ENCODE data around the gene OR8B8.
"Not testable (repeated sequence)": the region's sequence is repeated elsewhere in the genome, so short reads cannot be mapped to it uniquely, and the experiment has no call there.

OR8B8 gene

DNA sequence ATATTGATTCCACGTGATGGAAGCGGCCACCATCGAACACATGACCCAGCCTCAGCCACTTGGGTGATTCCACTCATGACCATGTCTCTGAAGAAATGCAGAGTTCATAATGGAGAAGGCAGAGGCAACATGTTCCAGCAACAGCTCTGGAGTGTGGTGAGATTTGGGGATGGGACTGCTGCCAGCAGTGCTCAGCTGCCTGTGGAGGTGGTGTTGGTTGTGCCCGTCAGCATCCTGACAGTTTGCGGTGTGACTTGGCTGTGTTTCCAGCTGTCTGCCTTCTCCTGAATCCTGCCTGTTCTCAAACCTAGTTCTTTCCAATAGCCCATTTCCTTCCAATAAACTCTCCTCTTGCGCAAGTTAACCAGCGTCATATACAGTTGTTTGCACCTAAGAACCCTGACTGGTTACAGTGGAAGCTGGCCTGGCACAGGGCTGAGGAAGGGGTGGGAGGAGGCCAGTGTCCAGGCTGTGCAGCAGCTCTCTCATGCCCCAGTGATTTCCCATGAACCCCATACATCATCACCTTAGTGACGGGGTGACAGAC is 22.0 kb upstream of the OR8B8 start:
- TF ChIP-seq, protein P1, sequence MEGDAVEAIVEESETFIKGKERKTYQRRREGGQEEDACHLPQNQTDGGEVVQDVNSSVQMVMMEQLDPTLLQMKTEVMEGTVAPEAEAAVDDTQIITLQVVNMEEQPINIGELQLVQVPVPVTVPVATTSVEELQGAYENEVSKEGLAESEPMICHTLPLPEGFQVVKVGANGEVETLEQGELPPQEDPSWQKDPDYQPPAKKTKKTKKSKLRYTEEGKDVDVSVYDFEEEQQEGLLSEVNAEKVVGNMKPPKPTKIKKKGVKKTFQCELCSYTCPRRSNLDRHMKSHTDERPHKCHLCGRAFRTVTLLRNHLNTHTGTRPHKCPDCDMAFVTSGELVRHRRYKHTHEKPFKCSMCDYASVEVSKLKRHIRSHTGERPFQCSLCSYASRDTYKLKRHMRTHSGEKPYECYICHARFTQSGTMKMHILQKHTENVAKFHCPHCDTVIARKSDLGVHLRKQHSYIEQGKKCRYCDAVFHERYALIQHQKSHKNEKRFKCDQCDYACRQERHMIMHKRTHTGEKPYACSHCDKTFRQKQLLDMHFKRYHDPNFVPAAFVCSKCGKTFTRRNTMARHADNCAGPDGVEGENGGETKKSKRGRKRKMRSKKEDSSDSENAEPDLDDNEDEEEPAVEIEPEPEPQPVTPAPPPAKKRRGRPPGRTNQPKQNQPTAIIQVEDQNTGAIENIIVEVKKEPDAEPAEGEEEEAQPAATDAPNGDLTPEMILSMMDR (IDR thresholded peaks at IDR 0.05; ENCODE audit: extremely low read depth, insufficient read depth, missing control alignments) = no peak
- DNase-seq (ENCODE audit: low spot score) = no peak
- in situ Hi-C loops (cut with MboI; ENCODE audit: low pct_unique_long_range_greater_than_20kb, low sequenced_read_pairs, unreplicated experiment) = no loop called here

DNA sequence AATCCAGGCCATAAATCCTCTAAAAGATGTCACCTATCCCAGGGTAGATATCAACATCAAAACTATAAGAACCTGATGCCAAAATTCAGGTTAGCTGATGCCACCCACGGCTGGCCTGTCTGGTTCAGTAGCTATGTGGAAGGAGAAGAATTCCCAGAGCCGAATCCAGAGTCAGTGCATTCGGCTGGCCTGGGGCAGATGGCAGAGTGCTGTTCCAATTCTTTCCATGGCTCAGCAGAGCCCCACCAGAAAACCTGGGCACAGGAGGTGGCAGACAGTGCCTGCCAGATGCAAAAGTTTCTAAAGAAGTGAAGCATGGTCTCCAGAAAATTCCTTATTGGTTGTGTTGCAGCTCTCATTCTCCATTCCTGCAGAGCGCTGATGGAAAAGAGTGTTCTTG is 19.9 kb upstream of the OR8B8 start:
- TF ChIP-seq, protein P1 (IDR thresholded peaks at IDR 0.05; ENCODE audit: extremely low read depth, insufficient read depth, missing control alignments) = no peak
- in situ Hi-C loops (cut with MboI; ENCODE audit: low pct_unique_long_range_greater_than_20kb, low sequenced_read_pairs, unreplicated experiment) = no loop called here
- DNase-seq (ENCODE audit: low spot score) = no peak

DNA sequence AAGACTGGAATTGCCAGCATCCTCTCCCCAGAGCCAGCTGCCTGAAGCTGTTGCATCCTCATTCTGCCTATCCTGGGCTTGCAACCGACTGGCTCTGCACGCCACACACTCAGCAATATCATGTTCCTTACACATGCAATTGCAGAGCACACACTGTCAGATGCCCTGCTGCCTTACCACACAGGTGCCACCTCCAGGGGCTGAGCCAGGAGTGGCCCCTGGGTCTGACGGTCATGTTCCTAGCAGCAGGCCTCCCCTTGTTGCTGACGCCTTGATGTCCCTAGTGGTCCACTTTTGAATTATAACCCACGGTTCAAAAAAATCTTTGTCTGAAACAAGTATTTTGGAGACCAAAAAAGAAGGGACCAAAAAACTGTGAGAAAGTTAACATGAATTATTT is 18.5 kb upstream of the OR8B8 start:
- in situ Hi-C loops (cut with MboI; ENCODE audit: low pct_unique_long_range_greater_than_20kb, low sequenced_read_pairs, unreplicated experiment) = no loop called here
- no peak for DNase-seq (ENCODE audit: low spot score)
- TF ChIP-seq, protein P1 (IDR thresholded peaks at IDR 0.05; ENCODE audit: extremely low read depth, insufficient read depth, missing control alignments) = no peak

- in situ Hi-C loops (cut with MboI; ENCODE audit: low pct_unique_long_range_greater_than_20kb, low sequenced_read_pairs, unreplicated experiment) = no loop called here
Observed at GRCh38 chr11:124463324-124463723, 17.8 kb upstream of the OR8B8 start.

DNA sequence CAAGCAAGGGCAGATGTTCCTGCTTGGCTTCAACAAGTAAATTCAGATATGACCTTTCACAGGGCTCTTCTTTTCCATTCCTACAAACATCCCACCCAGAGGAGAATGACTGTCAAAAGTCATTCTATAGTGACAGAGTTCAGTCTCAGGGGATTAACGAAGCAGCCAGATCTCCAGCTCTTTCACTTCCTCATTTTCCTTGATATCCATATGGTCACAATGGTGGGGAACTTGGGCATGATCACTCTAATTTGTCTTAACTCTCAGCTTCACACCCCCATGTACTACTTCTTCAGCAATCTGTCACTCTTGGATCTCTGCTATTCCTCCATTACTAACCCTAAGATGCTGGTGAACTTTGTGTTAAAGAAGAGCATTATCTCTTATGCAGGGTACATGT is 15.0 kb upstream of the OR8B8 start:
- in situ Hi-C loops (cut with MboI; ENCODE audit: low pct_unique_long_range_greater_than_20kb, low sequenced_read_pairs, unreplicated experiment) = no loop called here
- DNase-seq (ENCODE audit: low spot score) = no peak
- TF ChIP-seq, protein P1 (IDR thresholded peaks at IDR 0.05; ENCODE audit: extremely low read depth, insufficient read depth, missing control alignments) = no peak

More at GRCh38 chr11:124463324-124463723, 17.8 kb upstream of the OR8B8 start:
- no peak for DNase-seq (ENCODE audit: low spot score)
- TF ChIP-seq, protein P1 (IDR thresholded peaks at IDR 0.05; ENCODE audit: extremely low read depth, insufficient read depth, missing control alignments) = no peak

DNA sequence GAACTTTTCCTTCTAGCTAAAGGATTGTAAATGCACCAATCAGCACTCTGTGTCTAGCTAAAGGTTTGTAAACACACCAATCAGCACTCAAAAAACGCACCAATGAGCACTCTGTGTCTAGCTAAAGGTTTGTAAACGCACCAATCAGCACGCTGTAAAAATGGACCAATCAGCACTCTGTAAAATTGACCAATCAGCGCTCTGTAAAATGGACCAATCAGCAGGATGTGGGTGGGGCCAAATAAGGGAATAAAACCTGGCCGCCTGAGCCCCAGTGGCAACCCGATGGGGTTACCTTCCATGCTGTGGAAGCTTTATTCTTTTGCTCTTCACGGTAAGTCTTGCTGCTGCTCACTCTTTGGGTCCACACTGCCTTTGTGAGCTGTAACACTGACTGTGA is 13.9 kb upstream of the OR8B8 start:
- in situ Hi-C loops (cut with MboI; ENCODE audit: low pct_unique_long_range_greater_than_20kb, low sequenced_read_pairs, unreplicated experiment); DNase-seq (ENCODE audit: low spot score): not testable (repeated sequence)

DNA sequence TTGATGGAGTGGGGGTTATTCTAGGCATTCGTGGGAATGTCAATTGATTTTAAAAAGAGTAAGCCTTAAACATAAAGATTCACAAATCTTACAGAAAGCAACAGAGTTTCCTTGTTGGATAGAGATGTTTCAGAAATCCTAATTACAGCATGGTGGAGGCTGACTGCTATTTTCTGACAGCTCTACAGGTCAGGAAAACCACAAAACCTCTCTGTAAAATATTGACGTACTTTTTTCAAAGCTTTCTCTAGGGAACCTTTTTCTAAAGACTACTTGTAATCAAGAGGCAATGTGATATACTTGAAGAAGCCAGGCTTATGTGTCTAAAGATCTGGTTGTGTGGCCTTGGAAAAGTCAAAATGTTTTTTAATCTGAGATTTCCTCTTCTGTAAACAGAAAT is 9.1 kb upstream of the OR8B8 start:
- in situ Hi-C loops (cut with MboI; ENCODE audit: low pct_unique_long_range_greater_than_20kb, low sequenced_read_pairs, unreplicated experiment) = no loop called here
- TF ChIP-seq, protein P1 (IDR thresholded peaks at IDR 0.05; ENCODE audit: extremely low read depth, insufficient read depth, missing control alignments) = no peak
- no peak for DNase-seq (ENCODE audit: low spot score)
